NB4 (cell line): Measurements from ENCODE around the gene INHBE.

Source experiments
- DNase-seq: peaks from one replicate; pipeline ENCODE4 v3.0.0; 2010; ENCODE audit warnings: low read depth
- H3K4me3 ChIP-seq: one replicate; pipeline ENCODE4 v1.5.1; 2011; ENCODE audit warnings: mild to moderate bottlenecking, low read depth, low read length, moderate library complexity
- MYC ChIP-seq: IDR thresholded peaks from 2 replicates; pipeline ENCODE4 v1.6.1; 2011; ENCODE audit warnings: low read depth, low read length
- POLR2A ChIP-seq: IDR thresholded peaks from 2 replicates; pipeline ENCODE4 v1.6.1; 2011; ENCODE audit warnings: mild to moderate bottlenecking; ENCODE audit not compliant: insufficient read length; ENCODE audit errors: extremely low read depth
- TF ChIP-seq, protein P1 (sequence below): IDR thresholded peaks from one replicate; pipeline ENCODE4 v1.5.1; 2012; ENCODE audit warnings: low read depth, low read length
- TF ChIP-seq, protein P2 (sequence below): IDR thresholded peaks from 2 replicates; pipeline ENCODE4 v1.6.1; 2011; ENCODE audit warnings: low read depth, low read length

INHBE gene

GRCh38 chr12:57448669-57449068, 6.4 kb upstream of the INHBE start:
- no peak for DNase-seq
- TF ChIP-seq, protein P1, sequence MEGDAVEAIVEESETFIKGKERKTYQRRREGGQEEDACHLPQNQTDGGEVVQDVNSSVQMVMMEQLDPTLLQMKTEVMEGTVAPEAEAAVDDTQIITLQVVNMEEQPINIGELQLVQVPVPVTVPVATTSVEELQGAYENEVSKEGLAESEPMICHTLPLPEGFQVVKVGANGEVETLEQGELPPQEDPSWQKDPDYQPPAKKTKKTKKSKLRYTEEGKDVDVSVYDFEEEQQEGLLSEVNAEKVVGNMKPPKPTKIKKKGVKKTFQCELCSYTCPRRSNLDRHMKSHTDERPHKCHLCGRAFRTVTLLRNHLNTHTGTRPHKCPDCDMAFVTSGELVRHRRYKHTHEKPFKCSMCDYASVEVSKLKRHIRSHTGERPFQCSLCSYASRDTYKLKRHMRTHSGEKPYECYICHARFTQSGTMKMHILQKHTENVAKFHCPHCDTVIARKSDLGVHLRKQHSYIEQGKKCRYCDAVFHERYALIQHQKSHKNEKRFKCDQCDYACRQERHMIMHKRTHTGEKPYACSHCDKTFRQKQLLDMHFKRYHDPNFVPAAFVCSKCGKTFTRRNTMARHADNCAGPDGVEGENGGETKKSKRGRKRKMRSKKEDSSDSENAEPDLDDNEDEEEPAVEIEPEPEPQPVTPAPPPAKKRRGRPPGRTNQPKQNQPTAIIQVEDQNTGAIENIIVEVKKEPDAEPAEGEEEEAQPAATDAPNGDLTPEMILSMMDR, result no peak
- TF ChIP-seq MYC, result no peak
- TF ChIP-seq POLR2A, result no peak
- TF ChIP-seq, protein P2, sequence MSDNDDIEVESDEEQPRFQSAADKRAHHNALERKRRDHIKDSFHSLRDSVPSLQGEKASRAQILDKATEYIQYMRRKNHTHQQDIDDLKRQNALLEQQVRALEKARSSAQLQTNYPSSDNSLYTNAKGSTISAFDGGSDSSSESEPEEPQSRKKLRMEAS, result no peak
- H3K4me3 ChIP-seq, result no peak overlapping the region

GRCh38 chr12:57449375-57449774, 5.7 kb upstream of the INHBE start:
- DNase-seq, result no peak
- no peak overlapping the region for H3K4me3 ChIP-seq
- TF ChIP-seq MYC (no peak), POLR2A (no peak)
- TF ChIP-seq, protein P1, result no peak
- TF ChIP-seq, protein P2, result no peak

- TF ChIP-seq MYC (no peak), POLR2A (no peak)
- TF ChIP-seq, protein P2, result no peak
- TF ChIP-seq, protein P1, result no peak
- H3K4me3 ChIP-seq, result no peak overlapping the region
- DNase-seq, result no peak
These were observed 5.0 kb upstream of the INHBE start for GRCh38 chr12:57450057-57450456.

DNA sequence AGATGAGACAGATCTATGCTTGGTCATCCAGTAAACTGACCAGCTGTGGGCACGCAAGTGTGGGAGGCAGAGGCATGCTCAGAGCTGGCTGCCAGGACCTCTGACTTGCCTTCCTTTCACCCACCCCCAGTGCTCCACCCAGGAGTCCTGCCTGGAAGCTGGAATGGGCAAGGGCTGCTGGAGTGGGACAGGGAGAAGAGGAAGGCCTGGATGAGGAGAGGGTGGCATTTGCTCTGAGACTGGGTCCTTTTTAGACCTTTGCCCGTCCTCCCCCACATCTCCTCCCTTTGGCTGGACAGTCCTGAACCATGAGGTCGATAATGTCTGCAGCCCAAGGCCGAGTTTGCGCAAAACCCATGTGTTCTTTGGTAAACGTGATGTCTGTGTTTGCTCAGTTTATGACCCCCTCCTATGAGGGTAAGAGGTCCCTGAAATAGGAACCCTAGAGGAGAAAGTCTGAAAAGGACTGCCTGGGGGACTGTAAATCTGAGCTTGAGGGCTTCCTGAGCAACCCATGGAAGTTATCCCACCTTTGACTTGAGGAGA, 3.8 kb upstream of the INHBE start:
- TF ChIP-seq MYC (peak; percentile 29; the same call in 1 of the 2 replicates), POLR2A (no peak)
- TF ChIP-seq, protein P2, result peak; percentile 40; the same call in 1 of the 2 replicates
- TF ChIP-seq, protein P1, result no peak
- no peak for DNase-seq
- no peak overlapping the region for H3K4me3 ChIP-seq

DNA sequence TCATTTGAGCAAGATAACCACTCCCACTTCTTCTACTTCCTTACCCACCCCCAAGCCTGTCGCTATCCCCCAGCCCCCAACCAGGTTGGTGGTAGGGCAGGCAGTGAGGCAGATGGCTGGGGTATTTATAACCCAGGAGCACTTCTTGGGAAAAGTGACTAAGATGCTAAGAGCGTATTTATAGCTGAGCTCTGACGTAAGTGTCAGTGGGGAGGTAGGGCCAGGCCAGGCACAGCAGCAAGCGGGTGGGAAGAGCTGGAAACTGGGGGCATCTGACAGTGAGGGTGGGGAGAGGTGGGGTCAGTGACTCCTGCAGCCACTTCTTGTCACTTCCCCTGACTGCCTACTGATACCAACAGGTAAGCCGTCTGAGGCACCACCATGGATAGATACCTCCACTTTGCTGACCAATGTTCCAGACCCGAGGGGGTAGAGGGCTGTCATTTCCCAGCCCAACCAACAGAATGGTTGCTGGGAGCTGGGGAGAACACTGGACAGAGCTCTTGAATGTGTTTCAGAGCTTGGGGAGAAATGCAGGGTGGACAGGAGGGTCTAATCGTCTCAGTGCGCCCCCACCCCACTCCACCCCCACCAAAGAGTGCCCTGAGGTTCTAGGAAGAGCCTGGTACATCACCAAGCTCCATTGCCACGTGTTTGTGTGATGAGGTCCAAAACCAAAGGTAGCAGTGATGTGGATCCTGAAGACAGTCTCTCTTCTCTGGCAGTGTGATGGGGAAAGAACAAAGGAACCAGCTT, 2.7 kb upstream of the INHBE start:
- TF ChIP-seq MYC, result no peak
- TF ChIP-seq, protein P2, result no peak
- TF ChIP-seq, protein P1, result no peak
- no peak for TF ChIP-seq POLR2A
- DNase-seq, result peak; percentile 39

More for the DNA sequence above, 2.7 kb upstream of the INHBE start:
- no peak overlapping the region for H3K4me3 ChIP-seq
